ENCODE data around the gene TASOR2. TPM values are rescaled to one million over a fixed set of nuclear protein-coding genes. Genes with fewer than 3 reads are reported as not detected.

The TASOR2 gene
- total RNA-seq, 1 experiment from 2014 or later = 80.3 TPM

DNA sequence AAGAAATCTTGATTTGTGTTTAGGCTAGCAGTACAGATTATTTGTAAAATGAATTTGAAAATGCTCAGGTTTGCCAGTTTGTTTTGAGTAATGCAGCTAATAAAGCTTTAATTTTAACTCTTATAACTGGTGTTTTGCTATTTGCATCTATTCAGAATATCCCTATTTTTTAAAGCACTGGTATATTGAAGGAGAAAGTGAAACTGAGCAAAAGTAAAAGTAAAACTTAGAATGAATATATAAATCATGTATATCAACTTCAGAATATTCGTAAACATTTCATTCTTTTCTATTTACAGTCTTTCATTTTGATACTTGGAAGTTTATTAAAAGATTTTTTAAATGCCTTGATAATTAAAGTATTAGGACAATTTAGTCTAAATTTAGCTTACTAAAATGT, 26.2 kb downstream of the TASOR2 start:
- no peaks in the 10 kb centered on the region for H3K9me3 ChIP-seq (ENCODE audit: control insufficient read depth in 1 of 2, insufficient read depth in 1 of 2, low read depth in 1 of 2, low read length in 2 of 2)
- ChIA-PET CTCF (no interaction called here), RAD21 (ENCODE audit: low non-redundant PET in 1 of 2, low total read pairs in 2 of 2, uncharacterized antibody in 2 of 2, unreplicated experiment in 2 of 2) (no interaction called here), POLR2A (no interaction called here)
- no peaks in the 10 kb centered on the region for H3K9me2 ChIP-seq (ENCODE audit: insufficient read depth)
- H3K4me2 ChIP-seq (ENCODE audit: low read length) = no peak overlapping the region
- TF ChIP-seq, protein P1, sequence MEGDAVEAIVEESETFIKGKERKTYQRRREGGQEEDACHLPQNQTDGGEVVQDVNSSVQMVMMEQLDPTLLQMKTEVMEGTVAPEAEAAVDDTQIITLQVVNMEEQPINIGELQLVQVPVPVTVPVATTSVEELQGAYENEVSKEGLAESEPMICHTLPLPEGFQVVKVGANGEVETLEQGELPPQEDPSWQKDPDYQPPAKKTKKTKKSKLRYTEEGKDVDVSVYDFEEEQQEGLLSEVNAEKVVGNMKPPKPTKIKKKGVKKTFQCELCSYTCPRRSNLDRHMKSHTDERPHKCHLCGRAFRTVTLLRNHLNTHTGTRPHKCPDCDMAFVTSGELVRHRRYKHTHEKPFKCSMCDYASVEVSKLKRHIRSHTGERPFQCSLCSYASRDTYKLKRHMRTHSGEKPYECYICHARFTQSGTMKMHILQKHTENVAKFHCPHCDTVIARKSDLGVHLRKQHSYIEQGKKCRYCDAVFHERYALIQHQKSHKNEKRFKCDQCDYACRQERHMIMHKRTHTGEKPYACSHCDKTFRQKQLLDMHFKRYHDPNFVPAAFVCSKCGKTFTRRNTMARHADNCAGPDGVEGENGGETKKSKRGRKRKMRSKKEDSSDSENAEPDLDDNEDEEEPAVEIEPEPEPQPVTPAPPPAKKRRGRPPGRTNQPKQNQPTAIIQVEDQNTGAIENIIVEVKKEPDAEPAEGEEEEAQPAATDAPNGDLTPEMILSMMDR (IDR thresholded peaks at IDR 0.05 in 2 of 3, conservative IDR thresholded peaks at IDR 0.05 in 1 of 3; ENCODE audit: borderline replicate concordance in 1 of 3, insufficient read depth in 1 of 3, low read depth in 2 of 3, low read length in 2 of 3) = no peak
- TF ChIP-seq CBX3 (IDR thresholded peaks at IDR 0.05; ENCODE audit: low read depth) = no peak
- H3K4me1 ChIP-seq (ENCODE audit: control insufficient read depth in 1 of 2, insufficient read depth in 2 of 2, low read length in 2 of 2) = no peaks in the 10 kb centered on the region
- H3K79me2 ChIP-seq (ENCODE audit: insufficient read depth, low read length) = peaks cover 97% of the 10 kb centered on the region
- no peak overlapping the region for H3K27ac ChIP-seq (ENCODE audit: low read depth, low read length)
- no peak overlapping the region for H3K9ac ChIP-seq (ENCODE audit: low read length)
- no peaks in the 10 kb centered on the region for H3K36me3 ChIP-seq (ENCODE audit: control insufficient read depth in 1 of 2, insufficient read depth in 2 of 2, low read length in 2 of 2)
- no peaks in the 10 kb centered on the region for H3K27me3 ChIP-seq (ENCODE audit: insufficient read depth, low read length)
- no peaks in the 10 kb centered on the region; the same call in 1 of the 2 replicates for H4K20me1 ChIP-seq (ENCODE audit: insufficient read depth)
- no TSS peak for BruUV-seq (replicated peaks)
- intact Hi-C loops (cut with micrococcal nuclease) = no loop called here
- no peak for ATAC-seq
- no peak overlapping the region for H2AFZ ChIP-seq (ENCODE audit: low read depth, low read length, poor library complexity, severe bottlenecking)
- DNase-seq (ENCODE audit: low read depth, low spot score) = no peak
- no peak overlapping the region for H3K4me3 ChIP-seq (replicated peaks in 1 of 2; ENCODE audit: low read depth in 1 of 2, low read length in 2 of 2)

- Histone ChIP-seq H3K27ac (ENCODE audit: low read depth, low read length) (no peak overlapping the region), H3K9me3 (ENCODE audit: control insufficient read depth in 1 of 2, insufficient read depth in 1 of 2, low read depth in 1 of 2, low read length in 2 of 2) (no peaks in the 10 kb centered on the region), H4K20me1 (ENCODE audit: insufficient read depth) (no peaks in the 10 kb centered on the region; the same call in 1 of the 2 replicates), H3K9me2 (ENCODE audit: insufficient read depth) (no peaks in the 10 kb centered on the region), H3K9ac (ENCODE audit: low read length) (no peak overlapping the region), H3K27me3 (ENCODE audit: insufficient read depth, low read length) (no peaks in the 10 kb centered on the region), H3K36me3 (ENCODE audit: control insufficient read depth in 1 of 2, insufficient read depth in 2 of 2, low read length in 2 of 2) (no peaks in the 10 kb centered on the region), H3K4me2 (ENCODE audit: low read length) (no peak overlapping the region), H2AFZ (ENCODE audit: low read depth, low read length, poor library complexity, severe bottlenecking) (no peak overlapping the region), H3K4me3 (replicated peaks in 1 of 2; ENCODE audit: low read depth in 1 of 2, low read length in 2 of 2) (no peak overlapping the region), H3K4me1 (ENCODE audit: control insufficient read depth in 1 of 2, insufficient read depth in 2 of 2, low read length in 2 of 2) (no peaks in the 10 kb centered on the region), H3K79me2 (ENCODE audit: insufficient read depth, low read length) (peaks cover 97% of the 10 kb centered on the region)
- CTCF ChIA-PET = no interaction called here
- ATAC-seq (no peak), DNase-seq (ENCODE audit: low read depth, low spot score) (no peak)
- intact Hi-C loops (cut with micrococcal nuclease) = no loop called here
- RAD21 ChIA-PET (ENCODE audit: low non-redundant PET in 1 of 2, low total read pairs in 2 of 2, uncharacterized antibody in 2 of 2, unreplicated experiment in 2 of 2) = no interaction called here
- TF ChIP-seq, protein P2, sequence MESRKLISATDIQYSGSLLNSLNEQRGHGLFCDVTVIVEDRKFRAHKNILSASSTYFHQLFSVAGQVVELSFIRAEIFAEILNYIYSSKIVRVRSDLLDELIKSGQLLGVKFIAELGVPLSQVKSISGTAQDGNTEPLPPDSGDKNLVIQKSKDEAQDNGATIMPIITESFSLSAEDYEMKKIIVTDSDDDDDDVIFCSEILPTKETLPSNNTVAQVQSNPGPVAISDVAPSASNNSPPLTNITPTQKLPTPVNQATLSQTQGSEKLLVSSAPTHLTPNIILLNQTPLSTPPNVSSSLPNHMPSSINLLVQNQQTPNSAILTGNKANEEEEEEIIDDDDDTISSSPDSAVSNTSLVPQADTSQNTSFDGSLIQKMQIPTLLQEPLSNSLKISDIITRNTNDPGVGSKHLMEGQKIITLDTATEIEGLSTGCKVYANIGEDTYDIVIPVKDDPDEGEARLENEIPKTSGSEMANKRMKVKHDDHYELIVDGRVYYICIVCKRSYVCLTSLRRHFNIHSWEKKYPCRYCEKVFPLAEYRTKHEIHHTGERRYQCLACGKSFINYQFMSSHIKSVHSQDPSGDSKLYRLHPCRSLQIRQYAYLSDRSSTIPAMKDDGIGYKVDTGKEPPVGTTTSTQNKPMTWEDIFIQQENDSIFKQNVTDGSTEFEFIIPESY (IDR thresholded peaks at IDR 0.05; ENCODE audit: extremely low read depth, insufficient replicate concordance, low read length) = no peak
- TF ChIP-seq YY1 (IDR thresholded peaks at IDR 0.05; ENCODE audit: extremely low read depth, insufficient replicate concordance, low read depth, low read length) (no peak), EZH2phosphoT487 (IDR thresholded peaks at IDR 0.05; ENCODE audit: borderline replicate concordance) (no peak), SP1 (IDR thresholded peaks at IDR 0.05; ENCODE audit: low read depth) (no peak), ATF3 (IDR thresholded peaks at IDR 0.05) (no peak), JUND (IDR thresholded peaks at IDR 0.05) (no peak)
- TF ChIP-seq, protein P1 (IDR thresholded peaks at IDR 0.05 in 2 of 3, conservative IDR thresholded peaks at IDR 0.05 in 1 of 3; ENCODE audit: borderline replicate concordance in 1 of 3, insufficient read depth in 1 of 3, low read depth in 2 of 3, low read length in 2 of 3) = no peak
- POLR2A ChIA-PET = no interaction called here
- BruUV-seq (replicated peaks) = no TSS peak
Observed at GRCh38 chr10:5711642-5712041, 27.0 kb downstream of the TASOR2 start.

All from HCT116 (cell line).